HCT116 (cell line): ENCODE measurements around the gene HSPBAP1.

Experiments used
- SP1 ChIP-seq: IDR thresholded peaks from 2 replicates; pipeline ENCODE4 v1.6.1; 2012; ENCODE audit warnings: low read depth
- ZFX ChIP-seq: fragments of 450-650 bp; IDR thresholded peaks from 2 replicates; pipeline ENCODE4 v1.6.1; 2017
- ZNF274 ChIP-seq: fragments of 200-500 bp; sonication (Bioruptor generic); IDR thresholded peaks from 2 replicates; pipeline ENCODE4 v1.6.1; 2014; ENCODE audit warnings: mild to moderate bottlenecking, low read depth, low read length, inconsistent platforms
- TF ChIP-seq, protein P1 (sequence below), 3 experiments: fragments of 200-600 bp in 1 of 3; sonication (generic) in 1 of 3; IDR thresholded peaks in 2 of 3; conservative IDR thresholded peaks in 1 of 3; 2 replicates each; pipeline ENCODE4 v1.5.1; 2012 to 2017; ENCODE audit warnings: low read depth in 2 of 3, low read length in 2 of 3, antibody characterized with exemption in 1 of 3, borderline replicate concordance in 1 of 3, control low read depth in 1 of 3, mild to moderate bottlenecking in 1 of 3, mixed read lengths in 1 of 3, mixed run types in 1 of 3, moderate library complexity in 1 of 3; ENCODE audit not compliant: insufficient read depth in 1 of 3
- TF ChIP-seq, protein P2 (sequence below): IDR thresholded peaks from 2 replicates; pipeline ENCODE4 v1.6.1; 2012
- TF ChIP-seq, protein P3 (sequence below): IDR thresholded peaks from 2 replicates; pipeline ENCODE4 v1.6.1; 2012; ENCODE audit warnings: low read depth

DNA sequence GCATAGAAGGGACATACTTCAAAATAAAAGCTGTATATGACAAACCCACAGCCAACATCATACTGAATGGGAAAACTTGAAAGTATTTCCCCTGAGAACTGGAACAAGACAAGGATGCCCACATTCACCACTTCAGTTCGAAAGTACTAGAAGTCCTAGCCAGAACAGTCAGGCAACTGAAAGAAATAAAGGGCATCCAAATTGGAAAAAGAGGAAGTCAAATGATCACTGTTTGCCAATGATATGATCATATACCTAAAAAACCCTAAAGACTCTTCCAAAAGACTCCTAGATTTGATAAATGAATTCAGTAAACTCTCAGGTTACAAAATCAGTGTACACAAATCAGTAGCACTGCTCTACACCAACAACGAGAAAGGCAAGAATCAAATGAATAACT is 42.0 kb upstream of the HSPBAP1 start:
- TF ChIP-seq, protein P1, sequence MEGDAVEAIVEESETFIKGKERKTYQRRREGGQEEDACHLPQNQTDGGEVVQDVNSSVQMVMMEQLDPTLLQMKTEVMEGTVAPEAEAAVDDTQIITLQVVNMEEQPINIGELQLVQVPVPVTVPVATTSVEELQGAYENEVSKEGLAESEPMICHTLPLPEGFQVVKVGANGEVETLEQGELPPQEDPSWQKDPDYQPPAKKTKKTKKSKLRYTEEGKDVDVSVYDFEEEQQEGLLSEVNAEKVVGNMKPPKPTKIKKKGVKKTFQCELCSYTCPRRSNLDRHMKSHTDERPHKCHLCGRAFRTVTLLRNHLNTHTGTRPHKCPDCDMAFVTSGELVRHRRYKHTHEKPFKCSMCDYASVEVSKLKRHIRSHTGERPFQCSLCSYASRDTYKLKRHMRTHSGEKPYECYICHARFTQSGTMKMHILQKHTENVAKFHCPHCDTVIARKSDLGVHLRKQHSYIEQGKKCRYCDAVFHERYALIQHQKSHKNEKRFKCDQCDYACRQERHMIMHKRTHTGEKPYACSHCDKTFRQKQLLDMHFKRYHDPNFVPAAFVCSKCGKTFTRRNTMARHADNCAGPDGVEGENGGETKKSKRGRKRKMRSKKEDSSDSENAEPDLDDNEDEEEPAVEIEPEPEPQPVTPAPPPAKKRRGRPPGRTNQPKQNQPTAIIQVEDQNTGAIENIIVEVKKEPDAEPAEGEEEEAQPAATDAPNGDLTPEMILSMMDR (IDR thresholded peaks at IDR 0.05 in 2 of 3, conservative IDR thresholded peaks at IDR 0.05 in 1 of 3; ENCODE audit: borderline replicate concordance in 1 of 3, insufficient read depth in 1 of 3, low read depth in 2 of 3, low read length in 2 of 3) = no peak
- TF ChIP-seq, protein P2, sequence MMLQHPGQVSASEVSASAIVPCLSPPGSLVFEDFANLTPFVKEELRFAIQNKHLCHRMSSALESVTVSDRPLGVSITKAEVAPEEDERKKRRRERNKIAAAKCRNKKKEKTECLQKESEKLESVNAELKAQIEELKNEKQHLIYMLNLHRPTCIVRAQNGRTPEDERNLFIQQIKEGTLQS = no peak
- TF ChIP-seq, protein P3, sequence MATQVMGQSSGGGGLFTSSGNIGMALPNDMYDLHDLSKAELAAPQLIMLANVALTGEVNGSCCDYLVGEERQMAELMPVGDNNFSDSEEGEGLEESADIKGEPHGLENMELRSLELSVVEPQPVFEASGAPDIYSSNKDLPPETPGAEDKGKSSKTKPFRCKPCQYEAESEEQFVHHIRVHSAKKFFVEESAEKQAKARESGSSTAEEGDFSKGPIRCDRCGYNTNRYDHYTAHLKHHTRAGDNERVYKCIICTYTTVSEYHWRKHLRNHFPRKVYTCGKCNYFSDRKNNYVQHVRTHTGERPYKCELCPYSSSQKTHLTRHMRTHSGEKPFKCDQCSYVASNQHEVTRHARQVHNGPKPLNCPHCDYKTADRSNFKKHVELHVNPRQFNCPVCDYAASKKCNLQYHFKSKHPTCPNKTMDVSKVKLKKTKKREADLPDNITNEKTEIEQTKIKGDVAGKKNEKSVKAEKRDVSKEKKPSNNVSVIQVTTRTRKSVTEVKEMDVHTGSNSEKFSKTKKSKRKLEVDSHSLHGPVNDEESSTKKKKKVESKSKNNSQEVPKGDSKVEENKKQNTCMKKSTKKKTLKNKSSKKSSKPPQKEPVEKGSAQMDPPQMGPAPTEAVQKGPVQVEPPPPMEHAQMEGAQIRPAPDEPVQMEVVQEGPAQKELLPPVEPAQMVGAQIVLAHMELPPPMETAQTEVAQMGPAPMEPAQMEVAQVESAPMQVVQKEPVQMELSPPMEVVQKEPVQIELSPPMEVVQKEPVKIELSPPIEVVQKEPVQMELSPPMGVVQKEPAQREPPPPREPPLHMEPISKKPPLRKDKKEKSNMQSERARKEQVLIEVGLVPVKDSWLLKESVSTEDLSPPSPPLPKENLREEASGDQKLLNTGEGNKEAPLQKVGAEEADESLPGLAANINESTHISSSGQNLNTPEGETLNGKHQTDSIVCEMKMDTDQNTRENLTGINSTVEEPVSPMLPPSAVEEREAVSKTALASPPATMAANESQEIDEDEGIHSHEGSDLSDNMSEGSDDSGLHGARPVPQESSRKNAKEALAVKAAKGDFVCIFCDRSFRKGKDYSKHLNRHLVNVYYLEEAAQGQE = no peak
- TF ChIP-seq ZFX (no peak), SP1 (no peak), ZNF274 (no peak)
